OCI-LY1 (cell line): ENCODE measurements around the gene FOXJ1.

ENCODE experiments used
- H2AFZ ChIP-seq: fragments of 200-600 bp; sonication (generic), shearing (Covaris generic); 2 replicates; pipeline ENCODE4 v1.6.0; 2014; ENCODE audit warnings: antibody characterized with exemption, mild to moderate bottlenecking, low read length
- H3F3A ChIP-seq: fragments of 200-600 bp; sonication (generic), shearing (Covaris generic); 2 replicates; pipeline ENCODE4 v1.6.0; 2014; ENCODE audit warnings: mild to moderate bottlenecking, antibody characterized with exemption, low read length, moderate library complexity; ENCODE audit not compliant: insufficient read depth
- H3K27ac ChIP-seq: fragments of 200-600 bp; sonication (generic); 2 replicates; pipeline ENCODE4 v1.5.1; 2014; ENCODE audit warnings: low read length, mixed run types, mild to moderate bottlenecking, low read depth; ENCODE audit not compliant: poor library complexity, severe bottlenecking
- H3K27me3 ChIP-seq: fragments of 200-600 bp; sonication (generic); 2 replicates; pipeline ENCODE4 v1.6.0; 2014; ENCODE audit warnings: antibody characterized with exemption, mild to moderate bottlenecking, low read length, moderate library complexity; ENCODE audit not compliant: insufficient read depth
- H3K36me3 ChIP-seq: fragments of 200-600 bp; sonication (generic); 2 replicates; pipeline ENCODE4 v1.6.1; 2014; ENCODE audit warnings: mild to moderate bottlenecking, antibody characterized with exemption, low read length, moderate library complexity, mixed read lengths; ENCODE audit not compliant: insufficient read depth
- H3K4me1 ChIP-seq: fragments of 200-600 bp; sonication (generic); 2 replicates; pipeline ENCODE4 v1.5.1; 2014; ENCODE audit warnings: mild to moderate bottlenecking, low read length, moderate library complexity; ENCODE audit not compliant: insufficient read depth, severe bottlenecking
- H3K4me2 ChIP-seq: fragments of 200-600 bp; sonication (generic), shearing (Covaris generic); 2 replicates; pipeline ENCODE4 v1.6.1; 2014; ENCODE audit warnings: low read length
- H3K4me3 ChIP-seq: fragments of 200-600 bp; sonication (generic); 2 replicates; pipeline ENCODE4 v1.5.1; 2014; ENCODE audit warnings: low read length, low read depth, mild to moderate bottlenecking, mixed read lengths; ENCODE audit not compliant: poor library complexity, severe bottlenecking
- H3K79me2 ChIP-seq: fragments of 200-600 bp; shearing (Covaris generic); 2 replicates; pipeline ENCODE4 v1.6.1; 2016; ENCODE audit warnings: mixed run types, low read length, mixed read lengths; ENCODE audit not compliant: insufficient read depth
- H3K9ac ChIP-seq: fragments of 200-600 bp; sonication (generic), shearing (Covaris generic); 2 replicates; pipeline ENCODE4 v1.6.1; 2014; ENCODE audit warnings: mild to moderate bottlenecking, low read length, mixed read lengths
- H3K9me2 ChIP-seq: fragments of 200-600 bp; sonication (generic), shearing (Covaris generic); 2 replicates; pipeline ENCODE4 v1.6.1; 2014; ENCODE audit warnings: low read depth, mild to moderate bottlenecking, low read length, mixed read lengths
- H3K9me3 ChIP-seq: fragments of 200-600 bp; shearing (Covaris generic); 2 replicates; pipeline ENCODE4 v1.6.1; 2014; ENCODE audit warnings: low read length, mixed read lengths
- H4K20me1 ChIP-seq: fragments of 200-600 bp; sonication (generic), shearing (Covaris generic); 2 replicates; pipeline ENCODE4 v1.6.0; 2016; ENCODE audit warnings: mild to moderate bottlenecking, low read length; ENCODE audit not compliant: insufficient read depth
- CTCF ChIP-seq: fragments of 200-600 bp; sonication (generic), shearing (Covaris generic); IDR thresholded peaks from 2 replicates; pipeline ENCODE4 v1.5.1; 2017; ENCODE audit warnings: mild to moderate bottlenecking, antibody characterized with exemption, low read length, moderate library complexity, mixed read lengths
- EZH2 ChIP-seq: fragments of 200-600 bp; sonication (generic), shearing (Covaris generic); IDR thresholded peaks from 2 replicates; pipeline ENCODE4 v1.8.0; 2017; ENCODE audit warnings: borderline replicate concordance, mixed run types, mild to moderate bottlenecking, antibody characterized with exemption, low read length, moderate library complexity, mixed read lengths

Gene FOXJ1

DNA sequence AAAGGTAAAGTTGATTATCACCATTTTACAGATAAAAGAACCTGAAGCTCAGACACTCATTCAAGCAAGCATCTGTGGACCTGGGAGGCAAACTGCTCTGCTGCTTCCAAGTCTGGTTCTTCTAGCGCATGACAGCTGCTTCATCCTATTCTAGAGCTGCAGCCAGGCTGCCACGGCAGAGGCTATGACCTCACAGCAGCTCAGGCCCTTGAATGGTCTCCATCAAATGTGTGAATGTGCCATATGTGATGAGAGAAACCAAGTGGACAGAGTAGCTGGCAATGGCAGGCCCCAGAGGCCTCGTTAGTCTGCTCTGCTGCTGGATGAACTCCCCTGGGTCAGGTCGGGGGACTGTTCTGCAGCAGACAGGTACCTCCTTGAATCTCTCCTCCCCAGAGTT, 30.7 kb upstream of the FOXJ1 start:
- no peaks in the 10 kb centered on the region for H3K4me1 ChIP-seq
- no peak overlapping the region for H3K27ac ChIP-seq
- no peak for TF ChIP-seq CTCF
- no peak for TF ChIP-seq EZH2

GRCh38 chr17:76170114-76170513, 29.1 kb upstream of the FOXJ1 start:
- no peak overlapping the region for H3K4me2 ChIP-seq
- no peak overlapping the region for H3K4me3 ChIP-seq
- no peak overlapping the region for H3K27ac ChIP-seq
- no peaks in the 10 kb centered on the region for H3F3A ChIP-seq
- H2AFZ ChIP-seq, result no peak overlapping the region
- TF ChIP-seq EZH2, result no peak
- no peak for TF ChIP-seq CTCF
- no peaks in the 10 kb centered on the region for H4K20me1 ChIP-seq
- H3K36me3 ChIP-seq, result no peaks in the 10 kb centered on the region
- peaks cover 5% of the 10 kb centered on the region for H3K27me3 ChIP-seq
- no peaks in the 10 kb centered on the region for H3K79me2 ChIP-seq
- no peaks in the 10 kb centered on the region for H3K4me1 ChIP-seq
- no peaks in the 10 kb centered on the region for H3K9me2 ChIP-seq
- no peak overlapping the region for H3K9ac ChIP-seq
- no peaks in the 10 kb centered on the region for H3K9me3 ChIP-seq

More for the DNA sequence above, 30.7 kb upstream of the FOXJ1 start:
- no peak overlapping the region for H3K4me2 ChIP-seq
- H3K27me3 ChIP-seq, result peaks cover 4% of the 10 kb centered on the region
- H3K79me2 ChIP-seq, result no peaks in the 10 kb centered on the region
- H3F3A ChIP-seq, result no peaks in the 10 kb centered on the region
- no peak overlapping the region for H3K4me3 ChIP-seq
- H4K20me1 ChIP-seq, result no peaks in the 10 kb centered on the region
- no peaks in the 10 kb centered on the region for H3K9me2 ChIP-seq
- no peak overlapping the region for H3K9ac ChIP-seq
- no peaks in the 10 kb centered on the region for H3K36me3 ChIP-seq
- no peak overlapping the region for H2AFZ ChIP-seq
- no peaks in the 10 kb centered on the region for H3K9me3 ChIP-seq

- Histone ChIP-seq H3K9me2 (no peaks in the 10 kb centered on the region), H3K27me3 (peaks cover 5% of the 10 kb centered on the region; the same call in 1 of the 2 replicates), H3K9me3 (no peaks in the 10 kb centered on the region), H4K20me1 (no peaks in the 10 kb centered on the region), H3K4me1 (no peaks in the 10 kb centered on the region), H3K4me2 (no peak overlapping the region), H3K4me3 (no peak overlapping the region), H2AFZ (no peak overlapping the region), H3K9ac (no peak overlapping the region), H3F3A (no peaks in the 10 kb centered on the region), H3K79me2 (no peaks in the 10 kb centered on the region), H3K27ac (no peak overlapping the region), H3K36me3 (no peaks in the 10 kb centered on the region)
- TF ChIP-seq CTCF (no peak), EZH2 (no peak)
Observed at GRCh38 chr17:76166906-76167305, 25.9 kb upstream of the FOXJ1 start.
